Esophagus muscularis mucosa (tissue), 4 donors: Measurements from ENCODE around the gene TECTA. TPM values are rescaled to one million over a fixed set of nuclear protein-coding genes. Genes with fewer than 3 reads are reported as not detected.
A peak's percentile ranks its signal among the peaks of the same experiment; 100 is the strongest.

Experiments
- DNase-seq: peaks from one replicate; pipeline ENCODE4 v3.0.0-alpha.2; 2017; ENCODE audit errors: extremely low spot score
- H3K27ac ChIP-seq, 4 donors: fragments of 200-600 bp; sonication (generic); replicated peaks in 1 of 4; 1 replicate in 3 of 4; 2 replicates in 1 of 4; pipeline ENCODE4 v1.5.1; 2016 to 2019; ENCODE audit warnings: mild to moderate bottlenecking in 1 of 4
- H3K27me3 ChIP-seq, 4 donors: fragments of 200-600 bp; sonication (generic); one replicate each; pipeline versions ENCODE4 v1.5.1 to v1.6.0; 2016 to 2019
- H3K36me3 ChIP-seq, 4 donors: fragments of 200-600 bp; sonication (generic); one replicate each; pipeline ENCODE4 v1.5.1; 2016 to 2019
- H3K4me1 ChIP-seq, 4 donors: fragments of 200-600 bp; sonication (generic); one replicate each; pipeline ENCODE4 v1.5.1; 2016 to 2019
- H3K4me3 ChIP-seq, 4 donors: fragments of 200-600 bp; sonication (generic); 1 replicate in 2 of 4; 2 replicates in 2 of 4; pipeline ENCODE4 v1.5.1; 2016 to 2019; ENCODE audit warnings: mild to moderate bottlenecking in 4 of 4, moderate library complexity in 1 of 4
- H3K9me3 ChIP-seq, 4 donors: fragments of 200-600 bp; sonication (generic); 1 replicate in 3 of 4; 2 replicates in 1 of 4; pipeline ENCODE4 v1.5.1; 2016 to 2019
- CTCF ChIP-seq, 3 experiments: fragments of 200-600 bp in 2 of 3; fragments of 450-650 bp in 1 of 3; sonication (generic) in 2 of 3; IDR thresholded peaks; one replicate each; pipeline ENCODE4 v1.5.1; 2017 to 2019; ENCODE audit warnings: antibody characterized with exemption in 3 of 3, mild to moderate bottlenecking in 2 of 3, moderate library complexity in 1 of 3
- EP300 ChIP-seq: sonication (generic); formaldehyde crosslinking; IDR thresholded peaks from one replicate; pipeline ENCODE4 v1.6.1; 2017; ENCODE audit warnings: antibody characterized with exemption
- POLR2A ChIP-seq: fragments of 450-650 bp; IDR thresholded peaks from one replicate; pipeline ENCODE4 v1.6.1; 2017; ENCODE audit warnings: antibody characterized with exemption, moderate library complexity, mild to moderate bottlenecking, low read depth
- POLR2AphosphoS5 ChIP-seq, 2 donors: sonication (generic); formaldehyde crosslinking; IDR thresholded peaks; one replicate each; pipeline ENCODE4 v1.6.1; 2017; ENCODE audit warnings: antibody characterized with exemption in 2 of 2
- WGBS: methylation state at CpG from one replicate; pipeline ENCODE4 v1.1.5; 2018; 5-methylcytosine and 5-hydroxymethylcytosine counted together
- intact Hi-C: fragments of 100-400 bp; cut with DNase I; formaldehyde crosslinking; loops from one replicate; pipeline ENCODE4 v1.15.1; 2023
- total RNA-seq, 4 donors: library from RNA; depleted of rRNA; stranded (reverse); fragments of >200 nt; gene quantifications; one replicate each; pipeline versions ENCODE4 v1.1.0 to v1.2.1, GENCODE V29; 2016

TECTA gene
- total RNA-seq, 4 donors from 2014 or later = 0.80 to 1.2 (median 0.90) TPM

GRCh38 chr11:121152764-121153163 lies 51.7 kb downstream of the TECTA start:
- TF ChIP-seq POLR2AphosphoS5 (IDR thresholded peaks at IDR 0.05) (no peak), POLR2A (no peak), CTCF (IDR thresholded peaks at IDR 0.05) (no peak), EP300 (no peak)
- no peaks in the 10 kb centered on the region for H3K4me1 ChIP-seq
- no peaks in the 10 kb centered on the region for H3K9me3 ChIP-seq
- DNase-seq = no peak
- no peaks in the 10 kb centered on the region for H3K27me3 ChIP-seq
- 94% methylated on average over 12 of the region's 19 CpGs for WGBS
- intact Hi-C loops = no loop called here
- H3K4me3 ChIP-seq = no peak overlapping the region
- no peak overlapping the region for H3K27ac ChIP-seq
- H3K36me3 ChIP-seq = peaks cover 0 to 1% (median 0%) of the 10 kb centered on the region in 4 donors

GRCh38 chr11:121153472-121153871 lies 52.4 kb downstream of the TECTA start:
- H3K27me3 ChIP-seq = no peaks in the 10 kb centered on the region
- H3K9me3 ChIP-seq = no peaks in the 10 kb centered on the region
- peaks cover 0 to 5% (median 0%) of the 10 kb centered on the region in 4 donors for H3K36me3 ChIP-seq
- intact Hi-C loops = no loop called here
- WGBS = 75% methylated on average over 8 of the region's 8 CpGs
- H3K4me3 ChIP-seq = no peak overlapping the region
- TF ChIP-seq POLR2AphosphoS5 (IDR thresholded peaks at IDR 0.05) (no peak), EP300 (no peak), CTCF (IDR thresholded peaks at IDR 0.05) (no peak), POLR2A (no peak)
- H3K27ac ChIP-seq = no peak overlapping the region
- no peak for DNase-seq
- no peaks in the 10 kb centered on the region for H3K4me1 ChIP-seq

GRCh38 chr11:121154486-121155314 lies 53.7 kb downstream of the TECTA start:
- DNase-seq = peak; percentile 75
- TF ChIP-seq EP300 (no peak), POLR2A (no peak), CTCF (IDR thresholded peaks at IDR 0.05) (no peak), POLR2AphosphoS5 (IDR thresholded peaks at IDR 0.05) (no peak)
- H3K4me1 ChIP-seq = no peaks in the 10 kb centered on the region
- H3K4me3 ChIP-seq = no peak overlapping the region
- intact Hi-C loops = no loop called here
- H3K9me3 ChIP-seq = no peaks in the 10 kb centered on the region
- no peak overlapping the region for H3K27ac ChIP-seq
- H3K27me3 ChIP-seq = no peaks in the 10 kb centered on the region
- H3K36me3 ChIP-seq = peaks cover 0 to 5% (median 0%) of the 10 kb centered on the region in 4 donors
- WGBS = 75% methylated on average over 13 of the region's 13 CpGs

GRCh38 chr11:121157756-121158155 lies 56.7 kb downstream of the TECTA start:
- H3K4me1 ChIP-seq = no peaks in the 10 kb centered on the region
- 85% methylated on average over 23 of the region's 36 CpGs for WGBS
- H3K27ac ChIP-seq = no peak overlapping the region
- H3K4me3 ChIP-seq = no peak overlapping the region
- no peak for TF ChIP-seq EP300
- no peak for TF ChIP-seq POLR2A
- no peak for TF ChIP-seq POLR2AphosphoS5 (IDR thresholded peaks at IDR 0.05)
- no peak for TF ChIP-seq CTCF (IDR thresholded peaks at IDR 0.05)
- no peaks in the 10 kb centered on the region for H3K9me3 ChIP-seq
- DNase-seq = peak; percentile 8
- H3K27me3 ChIP-seq = no peaks in the 10 kb centered on the region
- H3K36me3 ChIP-seq = peaks cover 0 to 5% (median 0%) of the 10 kb centered on the region in 4 donors
- intact Hi-C loops = no loop called here
